Activated CD8-positive, alpha-beta T cell treated with anti-CD3 and anti-CD28 coated beads, Interleukin-2, amount 10 ng/mL, durations not matched to agents 7 days and 5 days (primary cell): ENCODE results near the gene PDCD1LG2. TPM values are rescaled to one million over a fixed set of nuclear protein-coding genes. Genes with fewer than 3 reads are reported as not detected.
A peak's percentile ranks its signal among the peaks of the same experiment; 100 is the strongest.

Experiments
- ATAC-seq: fragments of 150-1000 bp; cut with Tn5 transposase; one replicate; pipeline ENCODE4 v1.10.0; 2021; ENCODE audit warnings: moderate library complexity
- CTCF ChIA-PET: fragments of 350-600 bp; sonication (Branson Sonifier 250); formaldehyde crosslinking; loops from one replicate; lab custom pipeline; 2021; ENCODE audit warnings: antibody characterized with exemption; lab: Charles Lee
- POLR2A ChIA-PET: fragments of 350-600 bp; sonication (Branson Sonifier 250); formaldehyde crosslinking; loops from one replicate; lab custom pipeline; 2021; ENCODE audit warnings: antibody characterized with exemption; lab: Charles Lee
- DNase-seq: peaks from one replicate; pipeline ENCODE4 v3.0.0-alpha.2; 2020
- H3K27ac Mint-ChIP-seq: one replicate; pipeline ENCODE4 v1.8.0; 2021; ENCODE audit warnings: mild to moderate bottlenecking, mixed read lengths
- H3K27me3 Mint-ChIP-seq: one replicate; pipeline ENCODE4 v1.8.0; 2021; ENCODE audit warnings: low read depth, mixed read lengths
- H3K36me3 Mint-ChIP-seq: one replicate; pipeline ENCODE4 v1.8.0; 2021; ENCODE audit warnings: low read depth, mixed read lengths
- H3K4me1 Mint-ChIP-seq: one replicate; pipeline ENCODE4 v1.8.0; 2021; ENCODE audit warnings: low read depth, mixed read lengths
- H3K4me3 Mint-ChIP-seq: one replicate; pipeline ENCODE4 v1.8.0; 2021; ENCODE audit warnings: mild to moderate bottlenecking, mixed read lengths
- H3K9me3 Mint-ChIP-seq: one replicate; pipeline ENCODE4 v1.8.0; 2022; ENCODE audit warnings: mixed read lengths; ENCODE audit not compliant: insufficient read depth
- total RNA-seq, 2 experiments: library from RNA; stranded (reverse); gene quantifications; one replicate each; pipeline ENCODE4 v1.2.3, GENCODE V29; 2021

Gene PDCD1LG2
- total RNA-seq, 2 experiments from 2014 or later = 0.55 TPM

- POLR2A ChIA-PET = no interaction called here
- Mint-ChIP-seq H3K27ac (no peak overlapping the region), H3K4me3 (no peak overlapping the region), H3K36me3 (peaks cover 2% of the 10 kb centered on the region), H3K9me3 (peaks cover 8% of the 10 kb centered on the region), H3K27me3 (no peaks in the 10 kb centered on the region), H3K4me1 (peaks cover 6% of the 10 kb centered on the region)
- CTCF ChIA-PET = no interaction called here
- ATAC-seq (no peak), DNase-seq (no peak)
Measured at GRCh38 chr9:5499157-5499556, 11.2 kb upstream of the PDCD1LG2 start.

DNA sequence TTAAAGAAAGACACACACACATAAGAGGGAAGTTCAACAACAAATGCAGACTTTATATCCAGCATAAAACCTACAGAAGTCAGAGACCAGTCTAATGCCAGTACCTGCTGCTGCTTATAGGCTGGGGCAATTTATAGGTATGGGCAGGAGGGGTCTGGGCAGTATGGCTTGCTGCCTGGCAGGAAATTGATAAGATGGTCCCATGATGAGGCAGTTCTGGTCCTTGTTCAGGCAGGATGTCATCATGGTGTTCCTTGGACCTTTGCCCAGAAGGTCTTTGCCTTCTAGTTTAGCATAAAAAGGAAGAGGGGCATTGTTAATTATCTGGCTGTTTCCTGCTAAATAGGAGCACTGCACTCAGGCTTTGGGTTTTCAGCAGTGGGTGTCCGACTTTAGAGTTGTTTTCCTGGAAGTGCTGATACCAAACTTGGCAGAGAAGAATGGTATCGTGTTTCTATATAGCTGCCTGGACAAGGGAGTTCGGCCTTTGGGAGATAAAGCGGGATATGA, 10.4 kb upstream of the PDCD1LG2 start:
- Mint-ChIP-seq H3K27me3 (no peaks in the 10 kb centered on the region), H3K36me3 (peaks cover 4% of the 10 kb centered on the region), H3K4me1 (peaks cover 10% of the 10 kb centered on the region), H3K27ac (no peak overlapping the region), H3K4me3 (no peak overlapping the region), H3K9me3 (peaks cover 14% of the 10 kb centered on the region)
- POLR2A ChIA-PET = no interaction called here
- no peak for DNase-seq
- CTCF ChIA-PET = no interaction called here
- no peak for ATAC-seq

GRCh38 chr9:5500441-5501235, 9.7 kb upstream of the PDCD1LG2 start:
- ChIA-PET CTCF (no interaction called here), POLR2A (no interaction called here)
- Mint-ChIP-seq H3K9me3 (peaks cover 21% of the 10 kb centered on the region), H3K4me1 (peaks cover 13% of the 10 kb centered on the region), H3K36me3 (peaks cover 4% of the 10 kb centered on the region), H3K4me3 (no peak overlapping the region), H3K27me3 (no peaks in the 10 kb centered on the region), H3K27ac (no peak overlapping the region)
- DNase-seq (no peak), ATAC-seq (no peak)

DNA sequence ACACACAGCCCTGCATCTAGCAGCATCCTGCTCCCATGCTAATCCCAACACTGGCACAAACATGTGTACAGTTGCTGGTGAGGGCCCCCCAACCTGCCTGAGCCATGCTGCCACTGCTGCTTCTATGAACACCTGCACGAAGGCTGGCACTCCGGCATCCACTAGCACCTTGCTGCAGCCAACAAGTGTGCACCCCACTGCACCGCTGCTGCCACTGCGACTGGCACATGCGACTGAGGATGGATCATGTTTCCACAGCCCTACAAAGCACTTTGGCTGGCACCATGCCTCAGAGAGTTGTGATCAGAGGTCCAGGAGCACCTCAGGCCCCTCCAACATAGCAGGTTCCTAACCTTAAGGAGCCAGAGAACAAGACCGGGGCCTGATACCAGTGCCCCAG, 7.8 kb upstream of the PDCD1LG2 start:
- Mint-ChIP-seq H3K4me1 (peaks cover 13% of the 10 kb centered on the region), H3K36me3 (peaks cover 4% of the 10 kb centered on the region), H3K27me3 (no peaks in the 10 kb centered on the region), H3K27ac (no peak overlapping the region), H3K4me3 (no peak overlapping the region), H3K9me3 (peaks cover 21% of the 10 kb centered on the region)
- DNase-seq = no peak
- ATAC-seq = no peak
- POLR2A ChIA-PET = no interaction called here
- CTCF ChIA-PET = no interaction called here

- Mint-ChIP-seq H3K9me3 (peaks cover 10% of the 10 kb centered on the region), H3K36me3 (peaks cover under 1% of the 10 kb centered on the region), H3K27me3 (no peaks in the 10 kb centered on the region), H3K4me3 (no peak overlapping the region), H3K4me1 (peaks cover 47% of the 10 kb centered on the region), H3K27ac (peak overlapping the region; percentile 87)
- CTCF ChIA-PET = interaction anchor here (1.2 to 3.0 kb wide), 3 partner anchors 9 to 80 kb away, joined by 3 to 11 read pairs (median 4); no protein-coding TSS in a partner anchor
- POLR2A ChIA-PET = interaction anchor here (1.6 kb wide), 1 partner anchor 50 kb away, joined by 3 read pairs; no protein-coding TSS in a partner anchor
- DNase-seq (no peak), ATAC-seq (no peak)
Measured at GRCh38 chr9:5509573-5509972, 758 bp upstream of the PDCD1LG2 start.

DNA sequence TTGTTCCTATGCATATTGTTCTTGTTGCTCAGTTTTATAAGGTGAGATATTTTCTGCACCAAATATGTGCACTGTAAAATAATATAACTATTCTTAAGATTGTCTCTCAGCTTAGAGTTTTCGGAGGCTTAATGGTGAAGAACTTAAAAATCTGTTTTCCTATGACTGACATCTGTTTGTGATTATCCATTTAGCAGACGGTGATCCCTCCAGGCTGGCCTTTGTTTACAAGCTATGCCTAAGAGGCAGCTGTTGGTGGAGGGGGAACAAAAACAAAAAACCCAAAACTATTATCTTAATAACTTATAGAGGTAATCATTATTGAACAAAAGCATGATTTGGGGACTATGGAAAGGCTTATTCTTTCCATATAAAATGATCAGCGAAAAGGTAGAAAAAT, 658 bp downstream of the PDCD1LG2 start:
- Mint-ChIP-seq H3K4me3 (peak overlapping the region; percentile 68), H3K4me1 (peaks cover 40% of the 10 kb centered on the region), H3K27me3 (no peaks in the 10 kb centered on the region), H3K9me3 (no peaks in the 10 kb centered on the region), H3K27ac (peak overlapping the region; percentile 87), H3K36me3 (no peaks in the 10 kb centered on the region)
- ChIA-PET POLR2A (interaction anchor here (0.6 to 1.6 kb wide), 8 partner anchors 8 to 76 kb away, joined by 3 to 6 read pairs (median 4); no protein-coding TSS in a partner anchor), CTCF (interaction anchor here (0.6 to 3.0 kb wide), 14 partner anchors 20 to 325 kb away, joined by 3 to 15 read pairs (median 4); partner anchors contain the start of gene CD274)
- ATAC-seq (no peak), DNase-seq (no peak)

DNA sequence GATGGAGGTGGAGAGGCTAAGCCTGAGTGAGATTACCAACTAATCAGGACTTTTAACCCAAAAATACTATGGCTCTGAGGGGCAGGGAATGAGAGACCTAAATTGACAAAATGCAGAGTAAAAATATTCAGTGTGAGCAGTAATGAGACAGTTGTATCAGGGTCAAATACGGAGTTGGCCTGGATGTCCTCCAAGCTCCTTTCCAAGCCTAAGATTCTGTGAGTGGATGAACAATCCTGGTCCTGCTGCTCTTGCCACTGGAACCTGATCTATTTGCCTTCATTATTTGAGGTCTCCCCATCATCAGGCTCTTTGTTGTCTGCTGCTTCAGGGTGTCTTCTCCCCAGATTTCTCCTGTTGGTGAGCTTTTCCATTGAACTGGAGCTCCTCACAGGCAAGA, 1.1 kb downstream of the PDCD1LG2 start:
- H3K4me1 Mint-ChIP-seq = peaks cover 40% of the 10 kb centered on the region

DNA sequence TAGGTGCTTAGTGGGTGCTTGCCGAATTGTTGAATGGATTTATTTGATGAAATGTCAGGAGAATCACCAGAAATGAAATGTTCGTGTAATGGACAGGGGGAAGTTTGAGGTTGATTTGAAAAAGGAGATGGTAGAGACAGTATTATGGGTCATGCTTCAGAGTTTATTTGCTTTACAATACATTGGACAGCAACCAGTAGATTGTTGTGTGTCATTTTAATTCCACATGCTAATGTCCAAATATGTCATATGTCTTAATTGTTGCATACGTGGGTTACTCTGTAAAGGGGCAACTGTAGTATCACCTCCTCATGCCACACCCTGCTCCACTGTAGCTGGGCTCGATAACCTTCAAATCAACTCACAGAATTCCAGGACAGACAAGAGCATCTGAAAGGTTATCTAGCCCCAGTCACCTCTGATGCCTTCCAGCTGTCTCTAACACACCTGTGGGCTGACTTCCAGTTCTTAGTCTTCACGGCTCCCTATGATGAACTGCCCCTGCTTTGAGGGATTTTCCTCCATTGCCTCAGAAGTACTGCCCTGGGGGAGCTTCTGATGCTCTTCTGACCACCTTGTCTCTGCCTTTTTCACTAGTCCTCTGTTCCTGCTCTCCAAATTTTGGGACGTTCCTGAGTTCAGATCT, 1.7 kb downstream of the PDCD1LG2 start:
- H3K27ac Mint-ChIP-seq = no peak overlapping the region
- CTCF ChIA-PET = interaction anchor here (0.7 to 3.0 kb wide), 5 partner anchors 62 to 78 kb away, joined by 3 to 11 read pairs (median 4); partner anchors contain the start of gene CD274
- ATAC-seq (no peak), DNase-seq (no peak)
- H3K4me3 Mint-ChIP-seq = no peak overlapping the region
- H3K27me3 Mint-ChIP-seq = no peaks in the 10 kb centered on the region
- peaks cover 2% of the 10 kb centered on the region for H3K36me3 Mint-ChIP-seq
- H3K9me3 Mint-ChIP-seq = no peaks in the 10 kb centered on the region
- peaks cover 40% of the 10 kb centered on the region for H3K4me1 Mint-ChIP-seq
- POLR2A ChIA-PET = no interaction called here

More for the DNA sequence above, 1.1 kb downstream of the PDCD1LG2 start:
- ChIA-PET CTCF (interaction anchor here (0.6 to 3.0 kb wide), 12 partner anchors 20 to 187 kb away, joined by 3 to 15 read pairs (median 3); partner anchors contain the start of gene CD274), POLR2A (no interaction called here)
- Mint-ChIP-seq H3K36me3 (no peaks in the 10 kb centered on the region), H3K27me3 (no peaks in the 10 kb centered on the region), H3K9me3 (no peaks in the 10 kb centered on the region), H3K27ac (no peak overlapping the region), H3K4me3 (no peak overlapping the region)
- DNase-seq (no peak), ATAC-seq (no peak)

DNA sequence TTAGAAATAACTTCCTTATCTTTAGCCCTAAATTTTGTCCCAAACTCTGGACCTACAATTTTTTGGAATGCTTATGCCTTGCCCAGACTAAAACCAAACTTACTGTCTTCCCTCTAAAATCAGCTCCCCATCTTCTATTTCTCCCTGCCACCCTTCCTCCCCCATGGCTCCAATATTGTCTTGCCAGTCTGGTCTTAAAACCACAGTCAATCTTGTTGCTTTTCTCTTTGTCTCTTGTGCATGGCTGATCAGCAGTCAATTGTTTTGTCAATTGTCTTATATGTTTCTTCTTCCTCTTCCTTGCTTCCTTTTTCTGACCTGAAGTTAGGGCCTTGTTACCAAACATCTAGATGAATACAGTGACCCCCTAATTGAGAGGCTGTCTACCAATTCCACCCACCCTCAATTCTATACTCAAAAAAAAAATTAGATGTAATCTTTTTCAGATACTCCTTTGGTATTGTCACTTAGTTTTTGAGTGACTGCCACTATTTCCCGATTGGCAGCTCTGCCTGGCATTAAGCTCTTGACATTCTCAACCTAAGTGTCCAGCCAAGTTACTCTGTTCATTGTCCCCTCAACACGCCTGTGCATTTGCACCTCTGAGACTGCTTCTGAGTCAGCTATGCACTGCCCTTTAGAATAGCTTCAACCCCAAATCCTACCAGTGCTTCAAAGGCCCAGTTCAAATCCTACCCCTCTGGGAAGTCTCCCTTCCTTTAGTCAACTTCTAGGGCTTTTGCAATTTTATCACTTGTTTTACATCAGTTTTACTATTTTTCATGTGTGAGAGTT, 2.5 kb downstream of the PDCD1LG2 start:
- peaks cover 40% of the 10 kb centered on the region for H3K4me1 Mint-ChIP-seq
- H3K27ac Mint-ChIP-seq = no peak overlapping the region
- ChIA-PET POLR2A (no interaction called here), CTCF (interaction anchor here (0.9 kb wide), 1 partner anchor 63 kb away, joined by 3 read pairs; the partner anchor contains the start of gene CD274)
- H3K36me3 Mint-ChIP-seq = peaks cover 2% of the 10 kb centered on the region
- DNase-seq (no peak), ATAC-seq (no peak)
- no peak overlapping the region for H3K4me3 Mint-ChIP-seq
- H3K27me3 Mint-ChIP-seq = no peaks in the 10 kb centered on the region
- H3K9me3 Mint-ChIP-seq = no peaks in the 10 kb centered on the region

- H3K27me3 Mint-ChIP-seq = no peaks in the 10 kb centered on the region
- peaks cover 2% of the 10 kb centered on the region for H3K36me3 Mint-ChIP-seq
- H3K4me3 Mint-ChIP-seq = no peak overlapping the region
- no peaks in the 10 kb centered on the region for H3K9me3 Mint-ChIP-seq
- ATAC-seq = no peak
- no peak overlapping the region for H3K27ac Mint-ChIP-seq
- DNase-seq = no peak
- ChIA-PET POLR2A (no interaction called here), CTCF (interaction anchor here (0.9 kb wide), 1 partner anchor 25 kb away, joined by 3 read pairs; no protein-coding TSS in a partner anchor)
- peaks cover 39% of the 10 kb centered on the region for H3K4me1 Mint-ChIP-seq
Measured at GRCh38 chr9:5513966-5514616, 3.8 kb downstream of the PDCD1LG2 start.
